ENCODE measurements around the gene TAF7. TPM values are rescaled to one million over a fixed set of nuclear protein-coding genes. Genes with fewer than 3 reads are reported as not detected.

Gene TAF7
- total RNA-seq, 4 donors from 2014 or later, result 41.1 to 77.9 (median 50.1) TPM

DNA sequence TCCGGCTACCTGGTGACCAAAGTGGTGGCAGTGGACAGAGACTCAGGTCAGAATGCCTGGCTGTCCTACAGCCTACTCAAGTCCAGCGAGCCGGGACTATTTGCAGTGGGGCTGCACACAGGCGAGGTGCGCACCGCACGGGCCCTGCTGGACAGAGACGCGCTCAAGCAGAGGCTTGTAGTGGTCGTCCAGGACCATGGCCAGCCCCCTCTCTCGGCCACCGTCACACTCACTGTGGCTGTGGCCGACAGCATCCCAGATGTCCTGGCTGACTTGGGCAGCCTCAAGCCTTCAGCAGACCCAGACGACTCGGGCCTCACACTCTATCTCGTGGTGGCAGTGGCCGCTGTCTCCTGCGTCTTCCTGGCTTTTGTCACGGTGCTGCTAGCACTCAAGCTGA is 36.4 kb upstream of the TAF7 start:
- TF ChIP-seq, protein P1, sequence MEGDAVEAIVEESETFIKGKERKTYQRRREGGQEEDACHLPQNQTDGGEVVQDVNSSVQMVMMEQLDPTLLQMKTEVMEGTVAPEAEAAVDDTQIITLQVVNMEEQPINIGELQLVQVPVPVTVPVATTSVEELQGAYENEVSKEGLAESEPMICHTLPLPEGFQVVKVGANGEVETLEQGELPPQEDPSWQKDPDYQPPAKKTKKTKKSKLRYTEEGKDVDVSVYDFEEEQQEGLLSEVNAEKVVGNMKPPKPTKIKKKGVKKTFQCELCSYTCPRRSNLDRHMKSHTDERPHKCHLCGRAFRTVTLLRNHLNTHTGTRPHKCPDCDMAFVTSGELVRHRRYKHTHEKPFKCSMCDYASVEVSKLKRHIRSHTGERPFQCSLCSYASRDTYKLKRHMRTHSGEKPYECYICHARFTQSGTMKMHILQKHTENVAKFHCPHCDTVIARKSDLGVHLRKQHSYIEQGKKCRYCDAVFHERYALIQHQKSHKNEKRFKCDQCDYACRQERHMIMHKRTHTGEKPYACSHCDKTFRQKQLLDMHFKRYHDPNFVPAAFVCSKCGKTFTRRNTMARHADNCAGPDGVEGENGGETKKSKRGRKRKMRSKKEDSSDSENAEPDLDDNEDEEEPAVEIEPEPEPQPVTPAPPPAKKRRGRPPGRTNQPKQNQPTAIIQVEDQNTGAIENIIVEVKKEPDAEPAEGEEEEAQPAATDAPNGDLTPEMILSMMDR (IDR thresholded peaks at IDR 0.05; ENCODE audit: low read depth), result no peak

DNA sequence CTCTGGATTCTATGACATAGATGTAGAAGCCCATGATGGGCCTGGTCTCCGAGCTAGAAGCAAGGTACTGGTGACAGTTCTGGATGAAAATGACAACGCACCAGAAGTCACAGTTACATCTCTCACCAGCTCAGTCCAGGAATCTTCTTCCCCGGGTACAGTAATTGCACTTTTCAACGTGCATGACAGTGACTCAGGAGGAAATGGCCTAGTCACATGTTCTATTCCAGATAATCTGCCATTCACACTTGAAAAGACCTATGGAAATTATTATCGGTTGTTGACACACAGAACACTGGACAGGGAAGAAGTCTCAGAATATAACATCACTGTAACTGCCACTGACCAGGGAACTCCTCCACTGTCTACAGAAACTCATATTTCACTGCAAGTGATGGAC is 35.5 kb upstream of the TAF7 start:
- TF ChIP-seq, protein P1 (IDR thresholded peaks at IDR 0.05; ENCODE audit: low read depth), result no peak

DNA sequence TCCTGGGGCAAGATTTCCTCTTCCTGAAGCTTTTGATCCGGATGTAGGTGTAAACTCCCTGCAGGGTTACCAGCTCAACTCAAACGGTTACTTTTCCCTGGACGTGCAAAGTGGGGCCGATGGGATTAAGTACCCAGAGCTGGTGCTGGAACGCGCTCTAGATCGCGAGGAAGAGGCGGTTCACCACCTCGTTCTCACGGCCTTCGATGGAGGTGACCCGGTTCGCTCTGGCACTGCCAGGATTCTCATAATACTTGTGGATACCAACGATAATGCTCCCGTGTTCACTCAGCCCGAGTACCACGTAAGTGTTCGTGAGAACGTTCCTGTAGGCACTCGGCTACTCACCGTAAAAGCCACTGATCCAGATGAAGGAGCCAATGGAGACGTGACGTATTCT is 35.1 kb upstream of the TAF7 start:
- TF ChIP-seq, protein P1 (IDR thresholded peaks at IDR 0.05; ENCODE audit: low read depth), result no peak

DNA sequence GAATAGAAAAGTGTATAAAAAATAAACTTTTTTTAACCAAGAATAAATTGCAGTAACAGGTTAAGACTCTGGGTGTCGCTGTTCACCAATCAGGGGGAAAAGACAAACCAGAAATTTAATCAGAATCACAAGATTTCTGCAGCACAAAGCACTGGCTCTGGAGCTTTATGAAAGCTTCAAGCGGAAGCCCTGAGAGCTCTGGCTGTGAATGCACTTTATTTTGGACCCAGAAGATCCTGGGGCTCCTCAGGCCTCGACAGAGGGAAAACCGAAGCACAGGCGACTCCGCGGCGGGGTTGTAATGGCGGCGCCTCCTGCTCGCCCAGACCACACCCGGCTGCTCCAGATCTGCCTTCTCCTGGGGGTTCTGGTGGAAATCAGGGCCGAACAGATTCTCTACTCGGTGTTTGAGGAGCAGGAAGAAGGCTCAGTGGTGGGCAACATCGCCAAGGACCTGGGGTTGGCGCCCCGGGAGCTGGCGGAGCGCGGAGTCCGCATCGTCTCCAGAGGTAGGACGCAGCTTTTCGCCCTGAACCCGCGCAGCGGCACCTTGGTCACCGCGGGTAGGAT is 34.4 kb upstream of the TAF7 start, which contains the start of gene PCDHGA4:
PCDHGA4 (plus strand) TSS at position 122 of the 570 bp plus-strand sequence; CDS start at position 209, 87 bp downstream.
- TF ChIP-seq, protein P1 (IDR thresholded peaks at IDR 0.05; ENCODE audit: low read depth), result no peak

DNA sequence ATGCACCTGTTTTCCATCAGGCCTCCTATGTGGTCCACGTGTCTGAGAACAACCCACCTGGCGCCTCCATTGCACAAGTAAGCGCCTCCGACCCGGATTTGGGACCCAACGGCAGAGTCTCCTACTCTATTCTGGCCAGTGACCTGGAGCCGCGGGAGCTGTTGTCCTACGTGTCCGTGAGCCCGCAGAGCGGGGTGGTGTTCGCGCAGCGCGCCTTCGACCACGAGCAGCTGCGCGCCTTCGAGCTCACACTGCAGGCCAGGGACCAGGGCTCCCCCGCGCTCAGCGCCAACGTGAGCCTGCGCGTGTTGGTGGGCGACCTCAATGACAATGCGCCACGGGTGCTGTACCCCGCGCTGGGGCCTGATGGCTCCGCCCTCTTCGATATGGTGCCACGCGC is 31.0 kb upstream of the TAF7 start:
- TF ChIP-seq, protein P1 (IDR thresholded peaks at IDR 0.05; ENCODE audit: low read depth), result no peak

DNA sequence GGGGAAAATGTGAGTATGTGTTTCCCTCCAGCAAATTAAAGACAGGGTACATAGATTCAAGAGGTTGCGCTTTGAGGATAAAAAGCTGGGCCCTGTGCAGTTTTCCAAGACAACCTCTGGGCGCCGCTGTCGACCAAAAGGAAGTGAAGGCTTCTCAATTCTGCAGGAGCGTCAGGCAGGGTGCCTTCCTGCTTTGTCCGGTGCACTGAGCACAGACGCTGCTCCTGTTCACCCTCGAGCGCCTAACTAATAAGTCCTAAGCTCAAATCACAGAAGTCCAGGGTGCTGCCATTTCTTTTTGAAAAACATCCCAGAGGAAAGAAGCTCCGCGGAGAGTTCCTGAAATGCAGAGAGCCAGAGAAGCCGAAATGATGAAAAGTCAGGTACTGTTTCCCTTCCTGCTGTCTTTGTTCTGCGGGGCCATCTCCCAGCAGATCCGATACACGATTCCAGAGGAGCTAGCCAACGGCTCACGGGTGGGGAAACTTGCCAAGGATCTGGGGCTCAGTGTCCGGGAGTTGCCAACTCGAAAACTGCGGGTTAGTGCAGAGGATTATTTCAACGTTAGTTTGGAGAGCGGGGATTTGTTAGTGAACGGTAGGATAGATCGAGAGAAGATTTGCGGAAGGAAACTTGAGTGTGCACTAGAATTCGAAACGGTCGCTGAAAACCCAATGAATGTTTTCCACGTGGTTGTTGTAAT is 29.5 kb upstream of the TAF7 start, which contains the start of gene PCDHGB1:
PCDHGB1 (plus strand) TSS at position 183 of the 703 bp plus-strand sequence; CDS start at position 345, 162 bp downstream.
- TF ChIP-seq, protein P1 (IDR thresholded peaks at IDR 0.05; ENCODE audit: low read depth), result no peak

DNA sequence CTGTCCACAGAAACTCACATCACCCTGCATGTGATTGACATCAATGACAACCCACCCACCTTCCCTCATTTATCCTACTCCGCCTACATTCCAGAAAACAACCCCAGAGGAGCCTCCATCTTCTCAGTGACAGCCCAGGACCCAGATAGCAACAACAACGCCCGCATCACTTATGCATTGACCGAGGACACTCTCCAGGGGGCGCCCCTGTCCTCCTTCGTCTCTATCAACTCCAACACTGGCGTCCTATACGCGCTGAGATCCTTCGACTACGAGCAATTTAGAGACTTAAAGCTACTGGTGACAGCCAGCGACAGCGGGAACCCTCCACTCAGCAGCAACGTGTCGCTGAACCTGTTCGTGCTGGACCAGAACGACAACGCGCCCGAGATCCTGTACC is 24.7 kb upstream of the TAF7 start:
- TF ChIP-seq, protein P1 (IDR thresholded peaks at IDR 0.05; ENCODE audit: low read depth), result no peak

Measured in subcutaneous adipose tissue (tissue), 4 donors.